ENCODE data around the gene KMT5B. TPM values are rescaled to one million over a fixed set of nuclear protein-coding genes. Genes with fewer than 3 reads are reported as not detected.
A peak's percentile ranks its signal among the peaks of the same experiment; 100 is the strongest.

KMT5B gene
- total RNA-seq, 1 experiment from 2014 or later = 45.7 TPM

- Histone ChIP-seq H3K4me3 (no peak overlapping the region), H3K4me2 (no peak overlapping the region), H3F3A (ENCODE audit: insufficient read depth, low read depth) (peaks cover 53% of the 10 kb centered on the region), H3K27ac (no peak overlapping the region), H3K9me3 (ENCODE audit: insufficient read depth, low read depth) (no peaks in the 10 kb centered on the region), H3K27me3 (ENCODE audit: insufficient read depth, low read depth) (no peaks in the 10 kb centered on the region), H3K79me2 (ENCODE audit: low read depth) (no peaks in the 10 kb centered on the region), H3K4me1 (replicated peaks; ENCODE audit: insufficient read depth) (peaks cover 68% of the 10 kb centered on the region), H3K9me2 (ENCODE audit: insufficient read depth) (no peaks in the 10 kb centered on the region), H3K36me3 (ENCODE audit: low read depth) (no peaks in the 10 kb centered on the region), H2AFZ (no peak overlapping the region), H4K20me1 (ENCODE audit: insufficient read depth) (no peaks in the 10 kb centered on the region)
- TF ChIP-seq CTCF (conservative IDR thresholded peaks at IDR 0.05) = no peak
- no peak for TF ChIP-seq EZH2 (IDR thresholded peaks at IDR 0.05; ENCODE audit: low read depth)
- CTCF ChIA-PET = no interaction called here
- intact Hi-C loops (cut with micrococcal nuclease; ENCODE audit: unreplicated experiment) = loop anchor here (5.0 kb wide), 2 partner anchors 106 to 136 kb away; partner anchors contain the start of gene ALDH3B1
- no TSS peak for BruUV-seq (replicated peaks)
- DNase-seq = no peak
- POLR2A ChIA-PET (ENCODE audit: unreplicated experiment) = interaction anchor here (0.6 kb wide), 1 partner anchor 128 kb away, joined by 3 read pairs; no protein-coding TSS in a partner anchor
Measured at GRCh38 chr11:68148071-68148805, 64.9 kb downstream of the KMT5B start.

GRCh38 chr11:68146704-68147474 lies 66.2 kb downstream of the KMT5B start:
- intact Hi-C loops (cut with micrococcal nuclease; ENCODE audit: unreplicated experiment) = loop anchor here (1.0 to 5.0 kb wide), 5 partner anchors 19 to 135 kb away; partner anchors contain the start of gene ALDH3B1
- H3K27me3 ChIP-seq (ENCODE audit: insufficient read depth, low read depth) = no peaks in the 10 kb centered on the region
- ChIA-PET CTCF (interaction anchor here (0.5 to 0.6 kb wide), 2 partner anchors 20 to 789 kb away, joined by 3 read pairs; no protein-coding TSS in a partner anchor), POLR2A (ENCODE audit: unreplicated experiment) (interaction anchor here (0.5 to 2.2 kb wide), 9 partner anchors 8 to 133 kb away, joined by 3 to 68 read pairs (median 5); partner anchors contain the start of gene CHKA)
- no peak overlapping the region for H2AFZ ChIP-seq
- peak overlapping the region; percentile 59 for H3K4me2 ChIP-seq
- H3K36me3 ChIP-seq (ENCODE audit: low read depth) = no peaks in the 10 kb centered on the region
- TSS peak; percentile 31 for BruUV-seq (replicated peaks)
- H4K20me1 ChIP-seq (ENCODE audit: insufficient read depth) = no peaks in the 10 kb centered on the region
- no peak for TF ChIP-seq CTCF (conservative IDR thresholded peaks at IDR 0.05)
- TF ChIP-seq EZH2 (IDR thresholded peaks at IDR 0.05; ENCODE audit: low read depth) = no peak
- no peaks in the 10 kb centered on the region for H3K79me2 ChIP-seq (ENCODE audit: low read depth)
- H3K4me3 ChIP-seq = no peak overlapping the region
- H3K9me2 ChIP-seq (ENCODE audit: insufficient read depth) = no peaks in the 10 kb centered on the region
- H3K4me1 ChIP-seq (replicated peaks; ENCODE audit: insufficient read depth) = peaks cover 74% of the 10 kb centered on the region
- no peaks in the 10 kb centered on the region for H3K9me3 ChIP-seq (ENCODE audit: insufficient read depth, low read depth)
- H3F3A ChIP-seq (ENCODE audit: insufficient read depth, low read depth) = peaks cover 53% of the 10 kb centered on the region
- H3K27ac ChIP-seq = peak overlapping the region; percentile 91
- DNase-seq = peak; percentile 76 to 96

- intact Hi-C loops (cut with micrococcal nuclease; ENCODE audit: unreplicated experiment) = loop anchor here (1.0 to 5.0 kb wide), 5 partner anchors 18 to 134 kb away; partner anchors contain the start of gene ALDH3B1
- Histone ChIP-seq H3F3A (ENCODE audit: insufficient read depth, low read depth) (peaks cover 52% of the 10 kb centered on the region), H2AFZ (no peak overlapping the region), H4K20me1 (ENCODE audit: insufficient read depth) (no peaks in the 10 kb centered on the region), H3K27ac (peak overlapping the region; percentile 91), H3K4me3 (no peak overlapping the region), H3K9me2 (ENCODE audit: insufficient read depth) (no peaks in the 10 kb centered on the region), H3K36me3 (ENCODE audit: low read depth) (no peaks in the 10 kb centered on the region), H3K9me3 (ENCODE audit: insufficient read depth, low read depth) (no peaks in the 10 kb centered on the region), H3K4me2 (peak overlapping the region; percentile 59), H3K79me2 (ENCODE audit: low read depth) (no peaks in the 10 kb centered on the region), H3K4me1 (replicated peaks; ENCODE audit: insufficient read depth) (peaks cover 75% of the 10 kb centered on the region), H3K27me3 (ENCODE audit: insufficient read depth, low read depth) (no peaks in the 10 kb centered on the region)
- BruUV-seq (replicated peaks) = no TSS peak
- DNase-seq = peak; percentile 98 to 99
- TF ChIP-seq CTCF (conservative IDR thresholded peaks at IDR 0.05) = no peak
- no peak for TF ChIP-seq EZH2 (IDR thresholded peaks at IDR 0.05; ENCODE audit: low read depth)
- POLR2A ChIA-PET (ENCODE audit: unreplicated experiment) = interaction anchor here (0.5 to 2.2 kb wide), 6 partner anchors 18 to 1602 kb away, joined by 3 to 68 read pairs (median 4); no protein-coding TSS in a partner anchor
- CTCF ChIA-PET = interaction anchor here (0.5 to 0.6 kb wide), 2 partner anchors 19 to 788 kb away, joined by 3 read pairs; no protein-coding TSS in a partner anchor
Measured at GRCh38 chr11:68146010-68146540, 67.0 kb downstream of the KMT5B start.

All from PC-9 (cell line).